ENCODE results near the gene MAPK14. TPM values are rescaled to one million over a fixed set of nuclear protein-coding genes. Genes with fewer than 3 reads are reported as not detected.
"Not testable (repeated sequence)": the region's sequence is repeated elsewhere in the genome, so short reads cannot be mapped to it uniquely, and the experiment has no call there.

MAPK14 gene
- total RNA-seq, 1 donor from 2014 or later: 73.2 TPM

DNA sequence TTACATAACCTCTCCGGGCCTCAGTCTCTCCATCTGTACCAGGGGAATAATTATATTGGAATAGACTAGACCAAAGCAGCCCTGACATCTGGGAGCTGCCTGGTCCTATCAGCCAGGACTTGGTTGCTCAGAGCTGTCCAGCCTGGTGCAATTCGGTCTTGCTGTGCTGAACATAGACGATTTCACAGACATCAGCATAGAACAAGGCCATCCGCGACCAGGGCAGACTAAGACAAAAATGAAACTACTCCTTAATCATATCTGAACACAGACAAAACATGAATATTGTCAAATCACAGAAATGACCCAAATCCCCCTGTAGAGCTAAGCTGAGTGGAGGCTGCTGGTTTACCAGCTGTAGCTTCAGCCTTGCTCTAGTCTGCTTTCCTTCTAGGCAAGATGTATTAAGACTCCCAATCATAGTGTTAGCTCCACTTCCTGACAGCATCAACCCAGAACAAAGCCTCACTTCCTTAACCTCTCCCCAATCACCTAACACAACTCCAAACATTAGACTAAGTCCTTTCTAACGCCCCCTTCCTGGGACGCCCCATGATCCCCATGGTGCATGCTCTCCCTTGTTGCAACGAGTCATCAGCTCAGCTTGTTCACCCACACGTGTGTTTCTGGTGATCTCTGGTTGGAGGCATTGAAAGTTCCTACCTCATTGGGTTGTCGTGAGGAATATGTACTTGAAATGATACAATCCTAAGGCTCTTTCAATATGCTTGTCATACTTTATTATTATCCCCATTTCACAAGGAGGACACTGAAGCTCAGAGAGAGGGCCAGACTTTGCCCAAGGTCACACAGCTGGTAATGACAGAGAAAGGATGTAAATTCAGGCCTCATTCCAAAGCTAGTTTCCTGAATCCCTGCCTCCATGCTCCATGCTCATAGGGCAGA is 99.2 kb downstream of the MAPK14 start:
- TF ChIP-seq, protein P1, sequence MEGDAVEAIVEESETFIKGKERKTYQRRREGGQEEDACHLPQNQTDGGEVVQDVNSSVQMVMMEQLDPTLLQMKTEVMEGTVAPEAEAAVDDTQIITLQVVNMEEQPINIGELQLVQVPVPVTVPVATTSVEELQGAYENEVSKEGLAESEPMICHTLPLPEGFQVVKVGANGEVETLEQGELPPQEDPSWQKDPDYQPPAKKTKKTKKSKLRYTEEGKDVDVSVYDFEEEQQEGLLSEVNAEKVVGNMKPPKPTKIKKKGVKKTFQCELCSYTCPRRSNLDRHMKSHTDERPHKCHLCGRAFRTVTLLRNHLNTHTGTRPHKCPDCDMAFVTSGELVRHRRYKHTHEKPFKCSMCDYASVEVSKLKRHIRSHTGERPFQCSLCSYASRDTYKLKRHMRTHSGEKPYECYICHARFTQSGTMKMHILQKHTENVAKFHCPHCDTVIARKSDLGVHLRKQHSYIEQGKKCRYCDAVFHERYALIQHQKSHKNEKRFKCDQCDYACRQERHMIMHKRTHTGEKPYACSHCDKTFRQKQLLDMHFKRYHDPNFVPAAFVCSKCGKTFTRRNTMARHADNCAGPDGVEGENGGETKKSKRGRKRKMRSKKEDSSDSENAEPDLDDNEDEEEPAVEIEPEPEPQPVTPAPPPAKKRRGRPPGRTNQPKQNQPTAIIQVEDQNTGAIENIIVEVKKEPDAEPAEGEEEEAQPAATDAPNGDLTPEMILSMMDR (IDR thresholded peaks at IDR 0.05; ENCODE audit: unreplicated experiment): no peak
- H3K27ac Mint-ChIP-seq (ENCODE audit: unreplicated experiment): no peak overlapping the region
- no peak for DNase-seq (ENCODE audit: low spot score)
- peaks cover 22% of the 10 kb centered on the region for H3K4me1 Mint-ChIP-seq (ENCODE audit: unreplicated experiment)
- H3K9me3 Mint-ChIP-seq (ENCODE audit: unreplicated experiment): no peaks in the 10 kb centered on the region
- H3K27me3 Mint-ChIP-seq (ENCODE audit: unreplicated experiment): peaks cover 10% of the 10 kb centered on the region
- no peak overlapping the region for H3K4me3 Mint-ChIP-seq (ENCODE audit: unreplicated experiment)
- H3K36me3 Mint-ChIP-seq (ENCODE audit: low read depth, unreplicated experiment): peaks cover 4% of the 10 kb centered on the region

DNA sequence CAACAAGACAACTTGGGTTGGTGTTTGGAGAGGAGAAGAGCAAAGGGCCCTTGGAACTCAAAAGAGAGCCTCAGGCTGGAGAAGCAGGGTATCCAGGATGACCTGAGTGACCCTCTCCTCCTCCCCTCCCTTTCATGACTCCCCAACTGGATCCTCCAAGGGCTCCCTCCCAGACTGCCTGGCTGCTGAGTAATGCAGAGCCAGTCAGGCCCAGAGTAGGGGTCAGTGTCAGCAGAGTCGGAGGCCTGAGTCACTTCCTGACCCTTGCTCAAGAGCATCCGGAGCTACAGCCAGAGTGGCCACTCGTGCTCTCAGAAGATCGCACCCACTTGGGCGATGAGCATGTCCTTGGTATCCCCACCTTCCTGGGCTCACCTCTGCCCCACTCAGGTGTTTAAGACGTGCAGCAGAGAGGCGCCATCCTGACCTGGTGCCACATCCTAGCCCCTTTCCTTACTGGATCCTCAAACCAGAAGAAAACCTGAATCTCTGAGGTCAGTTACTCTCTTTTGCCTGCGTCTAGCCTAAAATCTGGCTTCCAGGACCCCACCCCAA is 99.9 kb downstream of the MAPK14 start:
- H3K4me3 Mint-ChIP-seq (ENCODE audit: unreplicated experiment): no peak overlapping the region
- no peak for DNase-seq (ENCODE audit: low spot score)
- no peak overlapping the region for H3K27ac Mint-ChIP-seq (ENCODE audit: unreplicated experiment)
- TF ChIP-seq, protein P1 (IDR thresholded peaks at IDR 0.05; ENCODE audit: unreplicated experiment): no peak
- H3K36me3 Mint-ChIP-seq (ENCODE audit: low read depth, unreplicated experiment): peaks cover 4% of the 10 kb centered on the region
- H3K27me3 Mint-ChIP-seq (ENCODE audit: unreplicated experiment): peaks cover 8% of the 10 kb centered on the region
- H3K4me1 Mint-ChIP-seq (ENCODE audit: unreplicated experiment): peaks cover 20% of the 10 kb centered on the region
- no peaks in the 10 kb centered on the region for H3K9me3 Mint-ChIP-seq (ENCODE audit: unreplicated experiment)

DNA sequence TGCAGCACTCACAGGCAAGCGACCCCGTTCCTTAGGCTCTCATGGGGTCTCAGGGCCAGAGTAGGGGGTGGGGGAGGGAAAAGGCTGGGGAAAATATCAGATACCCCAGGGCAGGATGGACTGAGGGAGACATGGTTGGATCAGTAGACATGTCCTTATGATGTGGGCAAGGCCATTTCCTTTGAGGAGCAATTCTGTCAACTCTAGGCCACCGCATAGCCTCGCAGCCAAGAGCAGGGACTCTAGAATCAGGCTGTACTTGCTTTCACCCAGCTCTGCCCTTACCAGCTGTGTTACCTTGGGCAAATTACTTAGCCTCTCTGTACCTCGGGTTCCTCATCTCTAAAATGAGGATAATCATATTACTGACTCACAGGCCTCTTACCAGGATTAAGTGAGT is 100.5 kb downstream of the MAPK14 start:
- Mint-ChIP-seq H3K36me3 (ENCODE audit: low read depth, unreplicated experiment) (peaks cover 4% of the 10 kb centered on the region), H3K9me3 (ENCODE audit: unreplicated experiment) (no peaks in the 10 kb centered on the region), H3K27ac (ENCODE audit: unreplicated experiment) (no peak overlapping the region), H3K4me3 (ENCODE audit: unreplicated experiment) (no peak overlapping the region), H3K27me3 (ENCODE audit: unreplicated experiment) (peaks cover 8% of the 10 kb centered on the region), H3K4me1 (ENCODE audit: unreplicated experiment) (peaks cover 17% of the 10 kb centered on the region)
- TF ChIP-seq, protein P1 (IDR thresholded peaks at IDR 0.05; ENCODE audit: unreplicated experiment): no peak
- DNase-seq (ENCODE audit: low spot score): no peak

DNA sequence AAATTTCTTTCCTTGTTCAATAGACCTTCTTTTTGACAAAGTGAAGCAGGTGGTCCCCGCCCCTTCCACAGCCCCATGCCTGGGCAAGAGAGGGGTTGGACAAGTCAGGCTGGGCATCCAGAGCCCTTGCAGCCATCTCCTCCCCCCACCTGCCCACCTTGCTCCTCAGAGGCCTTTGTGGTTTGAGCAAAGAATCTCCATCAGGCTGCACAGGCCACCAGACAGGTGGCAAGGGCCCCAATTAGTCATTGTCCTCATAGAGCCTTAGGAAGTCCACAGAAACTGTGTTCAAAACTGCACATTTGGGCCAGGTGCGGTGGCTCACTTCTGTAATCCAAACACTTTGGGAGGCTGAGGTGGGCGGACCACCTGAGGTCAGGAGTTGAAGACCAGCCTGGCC is 101.2 kb downstream of the MAPK14 start:
- no peak for DNase-seq (ENCODE audit: low spot score)
- H3K4me1 Mint-ChIP-seq (ENCODE audit: unreplicated experiment): peaks cover 11% of the 10 kb centered on the region
- peaks cover 5% of the 10 kb centered on the region for H3K27me3 Mint-ChIP-seq (ENCODE audit: unreplicated experiment)
- H3K4me3 Mint-ChIP-seq (ENCODE audit: unreplicated experiment): no peak overlapping the region
- peaks cover 6% of the 10 kb centered on the region for H3K36me3 Mint-ChIP-seq (ENCODE audit: low read depth, unreplicated experiment)
- no peaks in the 10 kb centered on the region for H3K9me3 Mint-ChIP-seq (ENCODE audit: unreplicated experiment)
- H3K27ac Mint-ChIP-seq (ENCODE audit: unreplicated experiment): no peak overlapping the region
- TF ChIP-seq, protein P1 (IDR thresholded peaks at IDR 0.05; ENCODE audit: unreplicated experiment): no peak

DNA sequence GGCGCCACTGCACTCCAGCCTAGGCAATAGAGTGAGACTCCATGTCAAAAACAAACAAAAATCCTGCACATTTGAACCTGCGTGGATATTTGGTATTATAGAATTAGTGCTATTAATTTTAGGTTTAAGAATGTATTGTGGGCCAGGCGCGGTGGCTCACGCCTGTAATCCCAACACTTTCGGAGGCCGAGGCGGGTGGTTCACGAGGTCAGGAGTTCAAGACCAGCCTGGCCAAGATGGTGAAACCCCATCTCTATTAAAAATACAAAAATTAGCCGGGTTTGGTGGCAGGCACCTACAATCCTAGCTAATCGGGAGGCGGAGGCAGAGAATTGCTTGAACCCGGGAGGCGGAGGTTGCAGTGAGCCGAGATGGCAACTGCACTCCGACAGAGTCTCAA is 101.7 kb downstream of the MAPK14 start:
- not testable (repeated sequence) for H3K27ac Mint-ChIP-seq (ENCODE audit: unreplicated experiment); H3K9me3 Mint-ChIP-seq (ENCODE audit: unreplicated experiment); H3K27me3 Mint-ChIP-seq (ENCODE audit: unreplicated experiment); H3K4me3 Mint-ChIP-seq (ENCODE audit: unreplicated experiment); DNase-seq (ENCODE audit: low spot score); H3K36me3 Mint-ChIP-seq (ENCODE audit: low read depth, unreplicated experiment)
- peaks cover 11% of the 10 kb centered on the region for H3K4me1 Mint-ChIP-seq (ENCODE audit: unreplicated experiment)
